ENCODE data around the gene CELF2.

Gene CELF2

DNA sequence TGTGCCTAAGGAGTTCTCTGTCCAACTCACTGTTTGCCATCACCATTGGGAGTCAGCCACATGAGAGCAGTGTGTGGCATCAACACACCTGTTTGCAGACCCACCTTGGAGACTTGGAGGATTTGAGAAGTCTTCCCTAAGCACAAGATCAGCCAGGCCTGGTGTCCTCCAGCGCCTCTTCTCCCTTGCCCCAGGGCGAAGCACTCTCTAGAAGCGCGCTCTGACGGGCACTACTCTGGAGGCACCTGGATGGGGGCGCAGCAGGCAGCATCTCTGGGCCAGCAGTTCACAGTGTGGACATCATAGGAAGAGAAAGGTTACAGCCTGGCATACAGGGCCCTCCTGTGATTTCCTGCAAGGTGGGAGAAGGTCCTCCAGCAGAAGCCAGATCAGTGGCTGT is 289.3 kb downstream of the CELF2 start:
- no peak for DNase-seq

DNA sequence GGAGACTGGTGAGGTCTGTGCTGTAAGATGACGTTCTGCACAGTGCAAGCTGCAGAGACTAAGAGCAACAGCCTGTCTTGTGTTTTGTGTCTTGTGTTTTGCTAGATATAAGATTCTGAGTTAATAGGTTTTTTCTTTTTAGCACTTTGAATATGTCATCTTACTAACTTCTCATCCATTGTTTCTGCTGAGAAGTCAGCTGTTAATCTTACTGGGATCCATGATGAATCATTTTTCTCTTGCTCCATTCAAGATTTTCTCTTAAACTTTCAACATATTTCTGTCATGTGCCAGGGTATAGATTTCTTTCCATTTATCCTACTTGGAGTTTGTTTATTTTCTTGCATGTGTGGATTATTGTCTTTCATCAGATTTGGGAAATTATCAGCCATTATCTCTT is 290.3 kb downstream of the CELF2 start:
- DNase-seq = no peak

DNA sequence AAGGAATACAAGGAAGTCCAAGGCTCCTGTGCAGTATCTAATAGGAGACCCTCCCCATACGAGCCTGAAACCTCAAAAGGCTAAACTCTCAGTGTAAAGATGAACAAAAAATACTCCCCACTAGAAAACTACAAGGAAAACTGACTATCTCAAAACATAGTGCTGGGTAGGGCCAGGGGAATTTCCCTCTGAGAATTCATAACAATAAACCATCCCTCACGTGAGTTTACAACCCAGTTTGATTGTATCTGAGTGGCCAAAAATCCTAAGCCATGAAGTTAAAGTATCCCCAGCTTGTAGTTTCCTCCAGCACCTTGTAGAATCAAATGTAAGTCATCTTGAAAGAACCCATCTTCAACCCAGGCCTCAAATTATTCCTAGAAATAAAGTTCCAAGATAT is 293.4 kb downstream of the CELF2 start:
- no peak for DNase-seq

DNA sequence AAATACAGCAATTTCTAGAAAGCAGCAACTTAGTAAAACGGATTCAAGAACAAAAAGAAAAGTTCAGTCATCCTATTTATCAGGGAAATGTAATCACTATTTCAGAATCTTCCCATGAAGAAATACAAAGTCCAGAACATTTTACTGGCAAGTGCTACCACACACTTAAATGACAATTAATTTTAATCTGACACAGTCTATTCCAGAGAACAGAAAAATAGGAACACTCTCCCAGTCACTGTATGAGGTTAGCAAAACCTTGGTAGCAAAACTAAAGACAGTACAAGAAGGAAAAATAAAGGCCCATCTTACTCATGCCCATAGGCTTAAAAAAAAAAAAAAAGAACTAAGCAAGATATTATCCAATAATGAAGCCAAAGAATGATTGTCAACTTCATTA is 295.8 kb downstream of the CELF2 start:
- DNase-seq = no peak

DNA sequence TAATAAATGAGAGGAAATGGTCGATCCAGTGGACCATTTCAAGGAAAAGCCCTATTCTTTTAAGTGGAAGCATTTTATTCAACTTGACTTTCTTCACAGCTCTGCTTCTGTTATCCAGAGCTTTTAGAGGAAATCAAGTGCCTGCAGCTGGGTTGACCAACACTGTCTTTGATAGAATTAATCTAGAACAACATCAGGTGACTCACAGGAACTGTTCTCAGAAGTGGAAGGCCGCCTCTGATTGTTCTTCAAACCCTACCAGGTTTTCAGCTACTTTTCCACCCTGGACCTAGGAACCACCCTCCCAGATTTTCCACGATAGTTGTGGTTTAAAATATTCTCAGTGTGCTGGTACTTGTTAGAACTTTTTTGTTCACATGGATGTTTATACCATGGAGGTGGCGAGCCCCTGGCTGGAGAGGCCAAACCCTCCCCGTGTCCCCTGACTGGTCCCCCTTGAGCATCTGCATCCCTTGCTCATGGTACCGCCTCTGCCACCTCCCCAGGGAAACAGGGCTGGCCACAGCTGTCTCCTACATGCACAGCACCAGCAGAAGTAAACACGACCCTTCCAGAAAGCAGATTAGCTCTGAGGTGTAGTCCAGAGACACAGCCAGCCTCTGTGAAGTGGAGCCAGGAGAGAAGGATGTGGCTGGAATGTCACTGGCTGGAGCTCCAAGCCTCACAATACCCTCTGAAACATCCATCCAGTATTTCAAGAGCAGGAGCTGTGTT is 300.4 kb downstream of the CELF2 start:
- no peak for DNase-seq

DNA sequence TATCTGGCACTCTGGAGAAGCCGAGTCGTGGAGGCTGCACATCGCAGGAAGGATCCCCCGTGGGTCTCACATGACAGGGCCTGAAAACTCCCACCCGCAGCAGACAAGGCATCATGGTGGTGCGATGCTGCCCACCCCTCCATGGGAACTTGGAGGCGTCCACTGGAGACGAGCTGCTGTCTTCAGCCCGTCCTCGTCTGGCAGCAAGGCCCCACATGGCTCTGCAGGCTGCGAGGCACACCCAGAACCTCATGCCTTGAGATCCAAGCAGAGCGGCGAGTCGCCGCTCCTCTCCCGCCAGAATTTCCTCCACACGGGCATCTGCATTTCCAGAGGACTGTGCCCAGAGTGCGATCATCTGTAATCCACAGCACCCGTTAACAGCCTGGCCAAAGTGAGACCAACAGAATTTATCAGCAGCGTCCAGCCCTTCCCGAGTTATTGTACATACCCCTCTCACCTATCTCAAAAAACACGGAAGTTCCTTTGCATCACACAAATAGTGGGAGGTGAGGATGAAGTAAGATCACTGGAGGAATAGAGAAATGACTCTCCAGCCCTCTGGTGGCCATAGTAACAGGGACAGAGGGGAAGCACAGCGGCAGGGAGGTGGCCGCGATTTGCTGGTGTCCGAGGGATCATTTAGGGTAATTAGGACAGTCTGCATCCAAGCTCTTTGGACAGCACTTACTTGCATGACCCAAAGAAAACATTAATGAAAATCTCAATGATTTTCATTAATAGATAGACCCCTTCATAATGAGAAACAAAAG is 301.3 kb downstream of the CELF2 start:
- no peak for DNase-seq

DNA sequence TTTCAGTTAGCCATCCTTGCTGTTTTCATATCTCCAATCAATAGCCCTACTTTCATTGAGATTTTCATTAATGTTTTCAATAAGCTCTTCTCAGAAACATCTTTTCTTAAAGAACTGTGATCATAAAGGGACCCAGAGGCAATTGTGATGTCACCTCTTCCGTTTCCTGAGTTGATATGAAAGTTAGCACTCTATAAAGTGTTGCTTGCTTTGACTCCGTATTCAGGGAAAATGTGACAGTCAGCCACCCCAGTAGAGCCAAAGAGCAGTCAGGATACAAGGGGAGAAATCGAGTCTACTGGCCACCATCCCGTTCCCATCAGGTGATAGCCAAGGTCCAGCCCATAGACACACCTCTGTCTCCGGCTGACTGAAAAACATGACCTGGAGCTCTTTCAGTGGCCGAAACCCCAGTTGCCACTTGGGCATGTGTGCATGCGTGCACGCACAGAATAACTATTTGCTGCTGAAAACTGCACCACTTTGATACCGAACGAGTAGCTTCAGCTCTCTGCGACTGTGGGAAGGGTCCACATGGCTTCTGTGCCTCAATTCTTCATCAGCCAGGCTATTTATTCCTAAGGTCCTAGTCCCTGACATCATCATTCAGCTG is 302.4 kb downstream of the CELF2 start:
- no peak for DNase-seq

DNA sequence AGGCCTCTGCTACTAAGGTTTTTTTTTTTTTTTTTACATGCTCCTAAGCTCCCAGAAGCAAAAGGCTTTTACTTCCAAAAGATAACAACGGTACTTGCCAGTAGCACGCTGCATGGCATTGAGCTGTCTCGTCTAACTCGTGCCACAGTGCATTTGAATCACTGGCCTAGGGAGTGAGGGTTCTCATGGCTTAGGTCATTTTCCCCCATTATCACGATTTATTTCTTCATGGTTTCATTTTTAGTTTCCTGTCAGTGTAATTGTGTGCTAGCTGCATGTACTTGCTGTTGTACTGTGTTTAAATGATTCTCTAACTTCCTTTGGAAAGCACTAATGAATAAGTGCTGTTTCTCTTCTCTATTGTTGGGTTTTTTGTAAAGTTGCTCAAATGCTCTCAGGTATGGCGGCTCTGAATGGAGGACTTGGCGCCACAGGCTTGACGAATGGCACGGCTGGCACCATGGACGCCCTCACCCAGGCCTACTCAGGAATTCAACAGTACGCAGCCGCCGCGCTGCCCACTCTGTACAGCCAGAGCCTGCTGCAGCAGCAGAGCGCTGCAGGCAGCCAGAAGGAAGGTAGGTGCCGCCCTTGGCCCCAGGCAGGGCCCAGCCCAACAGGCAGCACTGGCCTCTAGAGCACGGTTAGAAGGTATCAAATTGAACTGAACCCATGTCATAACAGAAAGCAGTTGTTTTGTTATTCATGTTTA is 303.3 kb downstream of the CELF2 start:
- DNase-seq = no peak

DNA sequence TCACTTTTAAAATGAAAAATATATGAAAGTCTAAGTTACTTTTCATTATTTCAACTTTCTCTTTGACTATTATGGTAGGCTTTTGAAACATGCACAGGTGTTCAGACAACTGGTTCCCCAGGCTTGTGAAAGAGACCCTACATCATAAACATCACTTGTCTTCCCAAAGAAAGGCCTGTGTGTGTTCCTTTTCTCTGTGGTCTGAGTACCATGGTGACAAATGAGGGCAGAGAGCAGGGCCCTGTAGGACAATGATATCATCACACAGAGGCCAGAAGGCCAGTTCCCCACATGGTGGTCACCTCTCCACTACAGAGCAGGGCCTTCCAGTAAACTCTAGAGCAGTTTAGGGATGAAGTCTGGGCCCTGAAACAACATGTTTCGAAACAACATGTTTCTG is 305.0 kb downstream of the CELF2 start:
- DNase-seq = no peak

DNA sequence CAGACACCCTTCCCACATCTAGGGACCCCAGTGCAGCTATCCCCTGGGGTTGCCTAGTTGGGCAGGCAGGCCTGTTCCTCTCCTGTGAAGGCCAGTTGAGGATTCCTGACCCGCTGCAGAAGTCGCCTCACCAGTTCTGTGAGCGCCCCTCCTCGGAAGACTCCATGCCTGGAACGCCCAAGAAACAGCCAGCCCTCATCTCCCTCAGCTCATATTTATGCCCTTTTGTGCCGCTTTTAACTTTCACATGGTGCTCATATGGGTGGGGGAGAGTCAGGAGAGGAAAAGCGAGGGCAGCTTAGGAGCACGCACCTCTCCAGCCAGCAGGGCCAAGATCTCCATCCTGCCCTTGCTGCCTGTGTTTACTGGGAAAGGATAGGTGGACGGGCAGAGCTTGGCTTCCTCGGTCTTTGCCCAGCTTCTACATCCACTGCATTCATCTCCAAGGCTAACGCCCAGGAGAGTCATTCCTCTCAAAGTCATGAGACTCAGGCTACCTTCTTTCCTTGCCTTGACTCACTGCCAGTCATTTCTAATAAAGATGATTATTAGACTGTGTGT is 307.2 kb downstream of the CELF2 start:
- no peak for DNase-seq

DNA sequence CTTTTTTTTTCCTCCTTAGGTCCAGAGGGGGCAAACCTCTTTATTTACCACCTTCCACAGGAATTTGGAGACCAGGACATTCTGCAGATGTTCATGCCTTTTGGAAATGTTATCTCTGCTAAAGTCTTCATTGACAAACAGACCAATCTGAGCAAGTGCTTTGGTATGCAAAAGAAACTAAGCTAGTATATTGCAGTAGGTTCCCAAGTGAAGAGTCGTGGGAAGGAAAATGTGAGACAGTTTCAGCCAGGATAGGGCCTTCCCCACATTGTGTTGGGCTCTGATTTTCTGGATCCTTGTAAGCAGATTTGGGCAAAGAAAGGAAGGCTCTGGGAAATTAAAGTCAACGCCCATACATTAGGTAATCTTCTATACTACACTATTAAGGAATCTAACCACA is 308.1 kb downstream of the CELF2 start:
- DNase-seq = no peak

DNA sequence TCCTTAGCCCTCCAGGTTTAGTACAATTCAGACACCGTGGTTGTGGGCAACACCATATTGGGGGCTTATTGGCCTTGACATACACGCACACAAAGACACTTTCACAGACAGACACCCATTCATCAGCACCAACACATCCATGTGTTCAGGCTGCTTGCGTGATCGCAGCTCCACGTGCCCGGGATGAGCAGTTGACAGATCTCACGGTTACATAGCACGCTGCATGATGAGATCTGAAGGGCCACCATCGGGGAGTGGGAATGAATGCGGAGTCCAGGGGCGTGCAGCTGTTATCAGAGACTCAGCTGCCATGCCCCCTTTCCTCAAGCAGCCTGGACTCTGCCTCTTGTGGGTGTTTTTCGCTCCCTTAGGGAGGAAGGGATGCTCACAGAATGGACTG is 308.6 kb downstream of the CELF2 start:
- DNase-seq = no peak

DNA sequence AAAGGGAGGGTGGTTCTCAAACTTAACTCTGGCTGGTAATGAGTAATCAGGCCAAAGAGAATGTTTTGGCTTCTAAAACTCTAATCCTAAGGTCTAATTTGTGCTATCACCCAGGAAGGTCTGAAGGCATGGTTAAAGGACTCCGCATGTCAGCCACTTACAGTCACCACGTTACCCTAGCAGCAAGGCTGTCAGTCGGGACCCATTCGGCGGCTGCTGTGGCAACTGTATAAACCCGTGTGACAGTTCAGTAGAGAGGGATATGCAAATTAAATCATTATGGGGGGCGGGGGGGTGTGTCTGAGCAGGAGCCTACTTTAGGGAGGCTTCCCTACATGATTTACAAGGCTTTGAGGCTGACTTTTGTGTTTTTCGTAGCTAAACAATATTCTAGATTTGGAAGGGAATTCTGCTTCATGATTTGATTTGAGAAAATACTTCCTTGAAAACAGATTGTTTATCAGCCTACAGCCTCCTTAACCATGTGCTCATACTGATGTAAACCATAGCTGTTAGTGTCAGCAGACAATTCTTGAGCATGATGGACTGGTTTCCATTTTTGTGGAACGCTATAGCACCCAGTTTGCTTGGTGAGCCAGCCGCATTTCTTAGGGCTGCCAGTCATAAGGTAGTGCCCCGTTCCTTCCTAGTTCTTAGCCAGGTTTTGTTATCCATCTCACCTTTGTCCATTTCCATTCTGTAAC is 309.4 kb downstream of the CELF2 start:
- no peak for DNase-seq

DNA sequence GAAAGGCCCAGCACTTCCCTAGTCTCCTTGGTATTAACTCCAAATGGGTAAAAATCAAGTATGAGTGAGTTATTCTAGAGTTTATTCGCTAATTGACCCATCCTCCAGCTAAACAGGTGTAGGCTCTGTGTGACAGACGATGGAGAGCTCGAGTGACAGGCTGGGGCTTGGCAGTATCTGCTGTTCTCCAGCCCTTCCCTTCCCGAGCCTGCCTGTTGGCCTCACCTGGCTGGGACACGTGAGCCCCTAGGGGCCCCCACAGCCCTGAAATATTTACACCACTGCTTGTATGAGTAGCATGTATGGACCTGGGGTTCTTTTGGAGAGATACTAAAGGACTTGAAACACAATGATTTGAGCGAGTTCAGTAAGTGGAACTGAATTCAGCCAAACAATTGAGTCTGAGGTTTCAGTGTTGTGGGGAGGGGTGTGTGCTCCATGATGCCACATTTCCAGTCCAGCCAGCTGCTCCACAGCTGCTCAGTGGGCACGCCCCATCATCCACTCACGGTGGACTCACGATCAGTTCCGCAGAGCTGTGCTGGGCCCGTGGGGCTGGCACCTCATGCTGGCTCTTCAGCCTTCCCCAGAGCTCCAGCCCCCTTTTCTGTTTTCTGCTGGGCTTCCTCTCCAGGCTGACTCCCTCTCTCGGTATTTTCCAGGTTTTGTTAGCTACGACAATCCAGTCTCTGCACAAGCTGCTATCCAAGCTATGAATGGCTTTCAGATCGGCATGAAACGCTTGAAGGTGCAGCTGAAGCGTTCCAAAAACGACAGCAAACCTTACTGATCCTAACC is 310.8 kb downstream of the CELF2 start:
- DNase-seq = no peak

DNA sequence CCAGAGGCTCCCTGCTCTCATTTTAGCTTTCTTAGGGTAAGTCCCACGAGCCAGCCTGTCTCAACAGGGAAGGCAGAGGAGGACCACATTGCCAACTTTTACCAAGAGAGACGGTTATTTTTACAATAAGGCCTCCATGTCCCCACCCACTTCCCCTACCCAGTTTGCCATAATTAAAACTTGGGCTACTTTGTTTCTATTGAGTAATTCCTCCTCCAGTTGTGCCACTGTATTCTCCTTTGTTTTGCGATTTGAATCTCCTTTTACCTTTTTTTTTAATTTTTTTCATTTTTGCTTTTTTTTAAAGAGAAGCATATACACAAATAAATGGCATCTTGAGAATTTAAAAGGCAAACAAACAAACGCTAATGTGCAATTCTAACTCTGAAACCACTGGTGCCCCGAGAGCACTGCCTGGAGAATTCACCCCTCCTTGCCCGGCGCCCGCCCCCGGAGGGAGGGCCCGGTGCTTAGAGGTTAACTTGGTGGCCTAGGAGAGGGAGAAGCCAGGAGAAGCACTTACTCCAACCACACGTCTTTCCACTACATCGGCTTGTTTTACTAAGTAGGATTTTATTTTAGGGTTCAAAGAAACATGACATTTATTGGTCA is 311.5 kb downstream of the CELF2 start:
- no peak for DNase-seq

DNA sequence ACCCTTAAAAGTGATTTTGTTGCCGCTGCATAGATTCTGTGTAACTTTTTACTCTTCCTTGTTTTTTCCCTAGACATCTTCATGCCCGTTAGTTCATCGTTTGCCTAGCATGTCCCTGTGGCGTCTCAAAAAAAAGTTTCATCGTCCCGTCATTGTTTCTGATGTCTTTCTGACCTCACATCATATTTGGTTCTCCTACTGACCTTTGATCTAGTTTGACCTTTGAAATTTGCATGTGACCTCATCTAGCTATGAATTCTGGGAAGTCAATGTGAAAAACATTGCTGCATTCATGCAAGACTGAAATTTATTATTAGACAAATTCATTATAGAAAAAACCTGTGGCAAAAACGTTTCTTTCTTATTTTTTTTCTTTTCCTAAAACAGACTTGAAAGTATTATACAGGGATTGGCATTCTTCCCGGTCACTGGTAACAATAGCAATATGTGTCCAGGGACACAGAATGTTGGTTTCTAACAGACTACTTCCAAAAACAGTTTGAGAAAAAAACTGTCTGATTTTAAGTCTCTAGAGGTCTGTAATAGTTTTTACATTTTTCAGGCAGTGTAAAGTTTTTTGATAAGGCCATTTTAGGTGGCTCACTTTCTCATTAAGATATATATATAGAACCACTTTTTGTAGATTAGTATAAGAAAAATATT is 312.8 kb downstream of the CELF2 start:
- DNase-seq = no peak

DNA sequence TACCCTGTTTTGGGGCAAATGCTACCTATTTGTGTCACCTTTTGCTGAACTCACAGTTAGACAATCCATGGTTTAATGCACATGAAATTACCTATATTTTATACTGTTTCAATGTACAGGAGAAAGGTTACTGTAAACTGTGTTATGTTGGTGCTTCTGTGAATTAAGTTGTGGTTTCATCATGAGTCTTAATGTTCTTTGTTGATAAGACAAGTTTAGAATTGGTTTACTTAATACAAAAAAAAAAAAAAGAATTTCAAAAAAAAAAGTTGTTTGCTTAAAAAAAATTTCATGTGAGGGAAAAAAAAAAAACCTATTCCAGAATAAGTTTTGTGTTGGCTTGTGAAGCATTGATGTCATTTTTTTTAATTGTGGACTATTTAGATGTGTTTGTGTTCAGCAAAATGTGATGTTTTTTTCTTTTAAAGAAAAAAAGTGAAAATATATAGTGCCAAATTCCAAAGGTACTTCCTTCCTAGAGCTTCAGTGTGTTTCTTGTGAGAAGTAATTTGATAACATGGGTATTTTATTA is 313.4 kb downstream of the CELF2 start:
- DNase-seq = no peak

DNA sequence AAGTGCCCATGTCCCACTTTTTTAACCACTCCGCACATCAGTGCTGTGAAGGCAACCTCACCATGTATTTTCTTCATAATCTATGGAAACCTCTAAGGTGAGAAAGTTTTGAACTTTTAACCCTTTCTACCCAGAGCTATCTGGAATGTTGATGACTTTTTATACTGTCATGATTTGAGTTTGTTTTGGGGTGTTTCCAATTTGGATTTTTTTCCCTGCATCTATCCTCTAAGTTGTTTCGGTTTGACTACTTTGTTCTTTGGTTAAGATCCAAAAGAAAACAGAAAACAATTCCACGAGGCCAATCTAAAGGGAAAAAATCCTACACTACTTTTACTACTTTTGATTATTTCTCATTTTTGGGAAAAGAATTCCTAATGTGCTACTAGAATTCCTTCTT is 314.1 kb downstream of the CELF2 start:
- DNase-seq = no peak

DNA sequence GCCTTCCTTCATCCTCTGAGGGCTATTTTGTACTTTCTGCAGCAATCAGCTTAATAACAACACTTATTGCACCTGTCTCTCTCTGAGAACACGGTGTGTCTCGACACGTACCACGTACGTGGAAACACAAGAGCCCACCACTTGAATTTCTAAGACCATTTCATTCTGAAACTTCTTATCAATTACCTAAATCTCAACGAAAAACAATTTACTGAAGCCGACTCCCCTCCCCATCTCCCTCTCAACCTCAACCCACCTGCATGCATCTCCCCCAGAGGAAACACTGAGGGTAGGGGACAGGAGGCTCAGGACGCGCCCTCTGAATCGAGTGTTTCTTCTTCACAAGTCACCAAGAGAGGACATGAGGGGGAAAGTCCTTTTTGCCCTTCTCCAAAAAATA is 315.2 kb downstream of the CELF2 start:
- no peak for DNase-seq

DNA sequence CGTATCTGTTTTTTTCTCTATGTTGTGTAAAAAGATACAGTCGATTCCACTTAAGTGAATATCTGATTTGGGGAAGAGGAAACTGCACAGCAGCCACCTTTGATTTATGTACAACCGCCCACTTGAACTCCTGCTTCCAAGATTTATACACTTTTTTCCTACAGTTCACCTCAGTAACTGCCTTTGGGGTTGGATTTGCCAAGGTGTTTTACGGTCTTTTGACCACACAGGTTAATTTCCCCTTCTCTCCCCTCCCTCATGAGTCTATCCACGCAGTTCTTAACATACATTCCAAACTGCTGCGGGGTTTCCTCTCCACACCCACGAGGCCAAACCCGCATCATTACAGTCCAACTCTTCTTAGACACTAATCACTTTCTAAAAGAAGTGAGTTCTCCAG is 316.8 kb downstream of the CELF2 start:
- no peak for DNase-seq
